HepG2 (cell line): ENCODE measurements around the gene SUPT20HL2. TPM values are rescaled to one million over a fixed set of nuclear protein-coding genes. Genes with fewer than 3 reads are reported as not detected.

Experiments used
- ATAC-seq: fragments of 200-7000 bp; cut with Tn5 transposase; 3 replicates; pipeline ENCODE4 v1.9.1; 2020; ENCODE audit warnings: mild to moderate bottlenecking, moderate library complexity
- BruUV-seq: library from RNA; stranded (reverse); fragments of 400-500 nt; replicated peaks from 2 replicates; lab custom pipeline; 2021; lab: Mats Ljungman, UMichigan
- CTCF ChIA-PET: fragments of 300-600 bp; formaldehyde crosslinking; extraction: SDS; loops from one replicate; lab custom pipeline; 2021; ENCODE audit warnings: low total read pairs, inconsistent platforms, low intra/inter-chr PET ratio; lab: Yijun Ruan, JAX
- POLR2A ChIA-PET: fragments of 350-600 bp; sonication (Branson Sonifier 250); formaldehyde crosslinking; loops from one replicate; lab custom pipeline; 2020; ENCODE audit warnings: antibody characterized with exemption, inconsistent platforms; lab: Yijun Ruan, JAX
- DNase-seq: peaks from one replicate; pipeline ENCODE4 v3.0.0-alpha.2; 2015; ENCODE audit warnings: low spot score
- FAIRE-seq: peaks from 3 replicates; lab custom pipeline; 2011; peaks lifted over from hg19 to GRCh38; lab: Jason Lieb, UNC
- H2AFZ ChIP-seq: one replicate; pipeline ENCODE4 v1.6.1; 2011; ENCODE audit warnings: low read length, inconsistent platforms
- H3K27ac ChIP-seq: fragments of 300-600 bp; 3 replicates; pipeline ENCODE4 v1.8.0; 2011; ENCODE audit warnings: mixed run types, mild to moderate bottlenecking, mixed read lengths, low read length, inconsistent platforms; ENCODE audit not compliant: insufficient read depth; ENCODE audit errors: extremely low read length
- H3K27me3 ChIP-seq, 2 experiments: fragments of 200-600 bp in 1 of 2; 2 replicates in 1 of 2; 3 replicates in 1 of 2; pipeline versions ENCODE4 v1.6.0 to v1.8.0; 2011; ENCODE audit warnings: low read length in 2 of 2, mild to moderate bottlenecking in 2 of 2, moderate library complexity in 2 of 2, inconsistent platforms in 1 of 2; ENCODE audit not compliant: insufficient read depth in 2 of 2, control insufficient read depth in 1 of 2
- H3K36me3 ChIP-seq, 2 experiments: fragments of 200-600 bp in 1 of 2; replicated peaks in 1 of 2; 2 replicates in 1 of 2; 3 replicates in 1 of 2; pipeline versions ENCODE4 v1.5.1 to v1.8.0; 2011; ENCODE audit warnings: low read length in 2 of 2, inconsistent platforms in 1 of 2; ENCODE audit not compliant: insufficient read depth in 2 of 2, control insufficient read depth in 1 of 2
- H3K4me1 ChIP-seq: 2 replicates; pipeline ENCODE4 v1.5.1; 2012; ENCODE audit warnings: low read length, inconsistent platforms; ENCODE audit not compliant: insufficient read depth
- H3K4me2 ChIP-seq: 2 replicates; pipeline ENCODE4 v1.6.0; 2011; ENCODE audit warnings: low read depth, low read length, inconsistent platforms
- H3K4me3 ChIP-seq, 3 experiments: fragments of 200-600 bp in 1 of 3; sonication (generic), shearing (Covaris generic) in 1 of 3; replicated peaks in 1 of 3; 2 replicates each; pipeline ENCODE4 v1.5.1; 2011 to 2016; ENCODE audit warnings: low read length in 3 of 3, inconsistent platforms in 2 of 3, low read depth in 2 of 3, mild to moderate bottlenecking in 2 of 3, control low read depth in 1 of 3, mixed read lengths in 1 of 3; ENCODE audit not compliant: insufficient read depth in 1 of 3
- H3K79me2 ChIP-seq: one replicate; pipeline ENCODE4 v1.6.1; 2011; ENCODE audit warnings: low read length, inconsistent platforms; ENCODE audit not compliant: insufficient read depth
- H3K9ac ChIP-seq: 2 replicates; pipeline ENCODE4 v1.6.0; 2011; ENCODE audit warnings: mild to moderate bottlenecking, low read depth, low read length, inconsistent platforms; ENCODE audit not compliant: insufficient read depth
- H3K9me3 ChIP-seq: 2 replicates; pipeline ENCODE4 v1.5.1; 2012; ENCODE audit warnings: mild to moderate bottlenecking, low read length
- H4K20me1 ChIP-seq: 2 replicates; pipeline ENCODE4 v1.6.0; 2011; ENCODE audit warnings: inconsistent platforms, mild to moderate bottlenecking, low read length, moderate library complexity; ENCODE audit not compliant: insufficient read depth
- BRD4 ChIP-seq: sonication (generic); formaldehyde crosslinking; IDR thresholded peaks from 2 replicates; pipeline ENCODE4 v1.4.0; 2020; ENCODE audit warnings: missing genetic modification reagents
- CAMTA2 ChIP-seq: sonication (generic); formaldehyde crosslinking; IDR thresholded peaks from 2 replicates; pipeline ENCODE4 v1.4.0; 2020; ENCODE audit warnings: mild to moderate bottlenecking, missing genetic modification reagents, borderline replicate concordance
- FOXA1 ChIP-seq, 2 experiments: fragments of 450-650 bp in 1 of 2; sonication (generic) in 1 of 2; formaldehyde crosslinking in 1 of 2; IDR thresholded peaks; 2 replicates each; pipeline versions ENCODE4 v1.4.0 to v1.6.1; 2016 to 2020; ENCODE audit warnings: missing genetic modification reagents in 1 of 2
- HNF4A ChIP-seq: sonication (generic); formaldehyde crosslinking; IDR thresholded peaks from 2 replicates; pipeline ENCODE4 v1.4.0; 2020; ENCODE audit warnings: missing genetic modification reagents
- KDM1A ChIP-seq: IDR thresholded peaks from 2 replicates; pipeline ENCODE4 v1.6.1; 2016; ENCODE audit warnings: missing compliant biosample characterization
- KLF9 ChIP-seq: IDR thresholded peaks from 2 replicates; pipeline ENCODE4 v1.6.1; 2016; ENCODE audit warnings: low read depth
- PTBP1 ChIP-seq: fragments of 200-400 bp; formaldehyde crosslinking; IDR thresholded peaks from 2 replicates; pipeline ENCODE4 v1.6.1; 2018; ENCODE audit warnings: low read length, low read depth; ENCODE audit not compliant: poor library complexity, severe bottlenecking
- STAG1 ChIP-seq: sonication (generic); formaldehyde crosslinking; IDR thresholded peaks from 2 replicates; pipeline ENCODE4 v1.4.0; 2020; ENCODE audit warnings: missing genetic modification reagents
- TFDP1 ChIP-seq: IDR thresholded peaks from 2 replicates; pipeline ENCODE4 v1.6.1; 2016; ENCODE audit warnings: missing compliant biosample characterization, missing genetic modification reagents, borderline replicate concordance
- ZNF331 ChIP-seq: sonication (generic); formaldehyde crosslinking; IDR thresholded peaks from 2 replicates; pipeline ENCODE4 v1.4.0; 2020; ENCODE audit warnings: missing genetic modification reagents
- WGBS: methylation state at CpG from one replicate; pipeline ENCODE4 v1.1.6; 2017; ENCODE audit warnings: low lambda C conversion rate; 5-methylcytosine and 5-hydroxymethylcytosine counted together
- in situ Hi-C: cut with HindIII; loops from 2 replicates; pipeline ENCODE4 v1.10.0; 2017; ENCODE audit warnings: low pct_unique_long_range_greater_than_20kb; ENCODE audit not compliant: extremely low pct_ligation_motif_present
- intact Hi-C: fragments of 100-400 bp; cut with micrococcal nuclease; formaldehyde crosslinking; loops from one replicate; pipeline ENCODE4 v1.10.0; 2022; ENCODE audit not compliant: unreplicated experiment
- polyA plus RNA-seq, 8 experiments: library from polyadenylated mRNA; depleted of rRNA in 3 of 8; stranded (reverse) in 7 of 8; unstranded in 1 of 8; fragments of >200 nt; fragmentation: Illumina TruSeq in 4 of 8; extraction: Trizol in 4 of 8; gene quantifications; 2 replicates each; pipeline versions ENCODE4 v1.2.1 to v1.2.3, GENCODE V29; 2011 to 2016; ENCODE audit warnings: low read depth in 4 of 8, missing spikeins in 1 of 8, mixed read lengths in 1 of 8; ENCODE audit not compliant: insufficient read depth in 1 of 8
- total RNA-seq, 5 experiments: library from RNA; depleted of rRNA; stranded (reverse); fragments of >200 nt; fragmentation: Illumina TruSeq; extraction: Trizol; gene quantifications; 2 replicates each; pipeline ENCODE4 v1.2.3, GENCODE V29; 2016; ENCODE audit warnings: low read depth in 1 of 5
- TF ChIP-seq, protein P1 (sequence below): sonication (generic); formaldehyde crosslinking; IDR thresholded peaks from 2 replicates; pipeline ENCODE4 v1.4.0; 2020; ENCODE audit warnings: missing genetic modification reagents, low read depth, mild to moderate bottlenecking, borderline replicate concordance
- TF ChIP-seq, protein P2 (sequence below): conservative IDR thresholded peaks from 2 replicates; pipeline ENCODE4 v1.6.1; 2018; ENCODE audit warnings: missing genetic modification reagents
- TF ChIP-seq, protein P3 (sequence below): sonication (generic); formaldehyde crosslinking; IDR thresholded peaks from 2 replicates; pipeline ENCODE4 v1.5.0; 2020; ENCODE audit warnings: mild to moderate bottlenecking, missing genetic modification reagents, moderate library complexity

The SUPT20HL2 gene
- total and polyA plus RNA-seq, 2 of the 13 experiments (the other 11 are each of a cell fraction or from before 2014, with no cell fraction given) = not detected

GRCh38 chrX:24306440-24306839 is 7.4 kb downstream of the SUPT20HL2 start:
- Histone ChIP-seq H3K9ac (no peak overlapping the region), H3K4me1 (no peaks in the 10 kb centered on the region), H3K36me3 (no peaks in the 10 kb centered on the region), H3K79me2 (no peaks in the 10 kb centered on the region), H3K9me3 (no peaks in the 10 kb centered on the region), H3K4me3 (no peak overlapping the region), H3K27ac (no peak overlapping the region), H4K20me1 (no peaks in the 10 kb centered on the region), H3K4me2 (no peak overlapping the region), H3K27me3 (no peaks in the 10 kb centered on the region), H2AFZ (no peak overlapping the region)
- peak; percentile 47 for TF ChIP-seq HNF4A
- TF ChIP-seq CAMTA2 = no peak
- no peak for TF ChIP-seq KDM1A
- TF ChIP-seq, protein P1, sequence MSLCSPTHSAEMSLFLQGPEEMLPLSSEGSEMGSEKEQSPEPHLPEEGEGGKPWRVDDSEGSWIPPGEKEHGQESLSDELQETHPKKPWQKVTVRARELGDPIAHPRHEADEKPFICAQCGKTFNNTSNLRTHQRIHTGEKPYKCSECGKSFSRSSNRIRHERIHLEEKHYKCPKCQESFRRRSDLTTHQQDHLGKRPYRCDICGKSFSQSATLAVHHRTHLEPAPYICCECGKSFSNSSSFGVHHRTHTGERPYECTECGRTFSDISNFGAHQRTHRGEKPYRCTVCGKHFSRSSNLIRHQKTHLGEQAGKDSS (CRISPR knock-in tag) = no peak
- peak; percentile 5; the same call in 1 of the 2 replicates for TF ChIP-seq STAG1 (CRISPR knock-in tag)
- TF ChIP-seq FOXA1 (IDR thresholded peaks at IDR 0.05) = no peak
- no peak for TF ChIP-seq FOXA1 (CRISPR knock-in tag; IDR thresholded peaks at IDR 0.05)
- no peak for TF ChIP-seq PTBP1
- no peak for TF ChIP-seq BRD4 (CRISPR knock-in tag)
- no peak for TF ChIP-seq ZNF331
- TF ChIP-seq, protein P2, sequence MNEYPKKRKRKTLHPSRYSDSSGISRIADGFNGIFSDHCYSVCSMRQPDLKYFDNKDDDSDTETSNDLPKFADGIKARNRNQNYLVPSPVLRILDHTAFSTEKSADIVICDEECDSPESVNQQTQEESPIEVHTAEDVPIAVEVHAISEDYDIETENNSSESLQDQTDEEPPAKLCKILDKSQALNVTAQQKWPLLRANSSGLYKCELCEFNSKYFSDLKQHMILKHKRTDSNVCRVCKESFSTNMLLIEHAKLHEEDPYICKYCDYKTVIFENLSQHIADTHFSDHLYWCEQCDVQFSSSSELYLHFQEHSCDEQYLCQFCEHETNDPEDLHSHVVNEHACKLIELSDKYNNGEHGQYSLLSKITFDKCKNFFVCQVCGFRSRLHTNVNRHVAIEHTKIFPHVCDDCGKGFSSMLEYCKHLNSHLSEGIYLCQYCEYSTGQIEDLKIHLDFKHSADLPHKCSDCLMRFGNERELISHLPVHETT (CRISPR knock-in tag) = no peak
- TF ChIP-seq, protein P3, sequence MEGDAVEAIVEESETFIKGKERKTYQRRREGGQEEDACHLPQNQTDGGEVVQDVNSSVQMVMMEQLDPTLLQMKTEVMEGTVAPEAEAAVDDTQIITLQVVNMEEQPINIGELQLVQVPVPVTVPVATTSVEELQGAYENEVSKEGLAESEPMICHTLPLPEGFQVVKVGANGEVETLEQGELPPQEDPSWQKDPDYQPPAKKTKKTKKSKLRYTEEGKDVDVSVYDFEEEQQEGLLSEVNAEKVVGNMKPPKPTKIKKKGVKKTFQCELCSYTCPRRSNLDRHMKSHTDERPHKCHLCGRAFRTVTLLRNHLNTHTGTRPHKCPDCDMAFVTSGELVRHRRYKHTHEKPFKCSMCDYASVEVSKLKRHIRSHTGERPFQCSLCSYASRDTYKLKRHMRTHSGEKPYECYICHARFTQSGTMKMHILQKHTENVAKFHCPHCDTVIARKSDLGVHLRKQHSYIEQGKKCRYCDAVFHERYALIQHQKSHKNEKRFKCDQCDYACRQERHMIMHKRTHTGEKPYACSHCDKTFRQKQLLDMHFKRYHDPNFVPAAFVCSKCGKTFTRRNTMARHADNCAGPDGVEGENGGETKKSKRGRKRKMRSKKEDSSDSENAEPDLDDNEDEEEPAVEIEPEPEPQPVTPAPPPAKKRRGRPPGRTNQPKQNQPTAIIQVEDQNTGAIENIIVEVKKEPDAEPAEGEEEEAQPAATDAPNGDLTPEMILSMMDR (CRISPR knock-in tag) = peak; percentile 55
- no peak for TF ChIP-seq KLF9
- TF ChIP-seq TFDP1 (CRISPR knock-in tag) = no peak
- in situ Hi-C loops (no loop called here), intact Hi-C loops (loop anchor here (2.0 kb wide), 1 partner anchor 48 kb away; no protein-coding TSS in a partner anchor)
- ATAC-seq (peak; percentile 78), DNase-seq (peak; percentile 21), FAIRE-seq (no peak)
- BruUV-seq = no TSS peak
- CTCF ChIA-PET = no interaction called here
- WGBS = 0% methylated on average over 2 of the region's 6 CpGs
- POLR2A ChIA-PET = interaction anchor here (1.6 kb wide), 1 partner anchor 64 kb away, joined by 3 read pairs; no protein-coding TSS in a partner anchor
